ENCODE results near the gene CYP27C1. TPM values are rescaled to one million over a fixed set of nuclear protein-coding genes. Genes with fewer than 3 reads are reported as not detected.

The CYP27C1 gene
- total RNA-seq, 1 experiment from 2014 or later: 0.11 TPM

- Histone ChIP-seq H3K4me1 (peaks cover 74% of the 10 kb centered on the region), H3K27me3 (replicated peaks; ENCODE audit: control insufficient read depth, insufficient read depth, low read length) (no peaks in the 10 kb centered on the region), H3K4me3 (ENCODE audit: low read depth, low read length) (no peak overlapping the region), H3K36me3 (ENCODE audit: control insufficient read depth, insufficient read depth, low read length) (no peaks in the 10 kb centered on the region), H3K9me3 (no peaks in the 10 kb centered on the region; the same call in 1 of the 2 replicates)
- Mint-ChIP-seq H3K9me3 (ENCODE audit: unreplicated experiment) (no peaks in the 10 kb centered on the region), H3K4me3 (ENCODE audit: unreplicated experiment) (no peak overlapping the region), H3K27me3 (ENCODE audit: insufficient read depth, unreplicated experiment) (no peaks in the 10 kb centered on the region), H3K36me3 (ENCODE audit: insufficient read depth, unreplicated experiment) (no peaks in the 10 kb centered on the region), H3K4me1 (ENCODE audit: low read depth, unreplicated experiment) (peaks cover 44% of the 10 kb centered on the region), H3K27ac (ENCODE audit: unreplicated experiment) (peak overlapping the region; percentile 58)
- POLR2A ChIA-PET: no interaction called here
- BruUV-seq (replicated peaks): no TSS peak
- CTCF ChIA-PET: interaction anchor here (0.6 to 1.4 kb wide), 2 partner anchors 46 to 93 kb away, joined by 3 to 6 read pairs; no protein-coding TSS in a partner anchor
- TF ChIP-seq CTCF (IDR thresholded peaks at IDR 0.05; ENCODE audit: insufficient read depth in 1 of 2, low read depth in 1 of 2, low read length in 1 of 2, severe bottlenecking in 1 of 2, unreplicated experiment in 1 of 2): no peak
- no peak for DNase-seq
- intact Hi-C loops (cut with micrococcal nuclease; ENCODE audit: unreplicated experiment): no loop called here
Measured at GRCh38 chr2:127161176-127162136, 58.6 kb downstream of the CYP27C1 start.

GRCh38 chr2:127160676-127161075, 59.4 kb downstream of the CYP27C1 start:
- Mint-ChIP-seq H3K4me1 (ENCODE audit: low read depth, unreplicated experiment) (peaks cover 49% of the 10 kb centered on the region), H3K4me3 (ENCODE audit: unreplicated experiment) (no peak overlapping the region), H3K27me3 (ENCODE audit: insufficient read depth, unreplicated experiment) (no peaks in the 10 kb centered on the region), H3K9me3 (ENCODE audit: unreplicated experiment) (no peaks in the 10 kb centered on the region), H3K36me3 (ENCODE audit: insufficient read depth, unreplicated experiment) (no peaks in the 10 kb centered on the region), H3K27ac (ENCODE audit: unreplicated experiment) (peak overlapping the region; percentile 58)
- ChIA-PET CTCF (interaction anchor here (1.4 kb wide), 1 partner anchor 93 kb away, joined by 6 read pairs; no protein-coding TSS in a partner anchor), POLR2A (no interaction called here)
- peaks cover 66% of the 10 kb centered on the region for H3K4me1 ChIP-seq
- TF ChIP-seq CTCF (IDR thresholded peaks at IDR 0.05; ENCODE audit: insufficient read depth in 1 of 2, low read depth in 1 of 2, low read length in 1 of 2, severe bottlenecking in 1 of 2, unreplicated experiment in 1 of 2): no peak
- H3K36me3 ChIP-seq (ENCODE audit: control insufficient read depth, insufficient read depth, low read length): no peaks in the 10 kb centered on the region
- H3K4me3 ChIP-seq (ENCODE audit: low read depth, low read length): no peak overlapping the region
- H3K27me3 ChIP-seq (replicated peaks; ENCODE audit: control insufficient read depth, insufficient read depth, low read length): no peaks in the 10 kb centered on the region
- intact Hi-C loops (cut with micrococcal nuclease; ENCODE audit: unreplicated experiment): no loop called here
- no peaks in the 10 kb centered on the region; the same call in 1 of the 2 replicates for H3K9me3 ChIP-seq
- no TSS peak for BruUV-seq (replicated peaks)
- no peak for DNase-seq

GRCh38 chr2:127159543-127159942, 60.6 kb downstream of the CYP27C1 start:
- H3K36me3 Mint-ChIP-seq (ENCODE audit: insufficient read depth, unreplicated experiment): no peaks in the 10 kb centered on the region
- H3K27me3 Mint-ChIP-seq (ENCODE audit: insufficient read depth, unreplicated experiment): no peaks in the 10 kb centered on the region
- TF ChIP-seq CTCF (IDR thresholded peaks at IDR 0.05; ENCODE audit: insufficient read depth in 1 of 2, low read depth in 1 of 2, low read length in 1 of 2, severe bottlenecking in 1 of 2, unreplicated experiment in 1 of 2): no peak
- intact Hi-C loops (cut with micrococcal nuclease; ENCODE audit: unreplicated experiment): loop anchor here (5.0 kb wide), 1 partner anchor 92 kb away; no protein-coding TSS in a partner anchor
- H3K4me1 ChIP-seq: peaks cover 55% of the 10 kb centered on the region
- ChIA-PET CTCF (no interaction called here), POLR2A (no interaction called here)
- H3K27me3 ChIP-seq (replicated peaks; ENCODE audit: control insufficient read depth, insufficient read depth, low read length): no peaks in the 10 kb centered on the region
- peaks cover 42% of the 10 kb centered on the region for H3K4me1 Mint-ChIP-seq (ENCODE audit: low read depth, unreplicated experiment)
- no peak overlapping the region for H3K27ac Mint-ChIP-seq (ENCODE audit: unreplicated experiment)
- H3K9me3 ChIP-seq: no peaks in the 10 kb centered on the region; the same call in 1 of the 2 replicates
- H3K4me3 Mint-ChIP-seq (ENCODE audit: unreplicated experiment): no peak overlapping the region
- H3K4me3 ChIP-seq (ENCODE audit: low read depth, low read length): no peak overlapping the region
- H3K36me3 ChIP-seq (ENCODE audit: control insufficient read depth, insufficient read depth, low read length): no peaks in the 10 kb centered on the region
- no peak for DNase-seq
- H3K9me3 Mint-ChIP-seq (ENCODE audit: unreplicated experiment): no peaks in the 10 kb centered on the region
- BruUV-seq (replicated peaks): no TSS peak

Data from Caco-2 (cell line).